Measurements from ENCODE around the gene IL13RA2.

Gene IL13RA2

DNA sequence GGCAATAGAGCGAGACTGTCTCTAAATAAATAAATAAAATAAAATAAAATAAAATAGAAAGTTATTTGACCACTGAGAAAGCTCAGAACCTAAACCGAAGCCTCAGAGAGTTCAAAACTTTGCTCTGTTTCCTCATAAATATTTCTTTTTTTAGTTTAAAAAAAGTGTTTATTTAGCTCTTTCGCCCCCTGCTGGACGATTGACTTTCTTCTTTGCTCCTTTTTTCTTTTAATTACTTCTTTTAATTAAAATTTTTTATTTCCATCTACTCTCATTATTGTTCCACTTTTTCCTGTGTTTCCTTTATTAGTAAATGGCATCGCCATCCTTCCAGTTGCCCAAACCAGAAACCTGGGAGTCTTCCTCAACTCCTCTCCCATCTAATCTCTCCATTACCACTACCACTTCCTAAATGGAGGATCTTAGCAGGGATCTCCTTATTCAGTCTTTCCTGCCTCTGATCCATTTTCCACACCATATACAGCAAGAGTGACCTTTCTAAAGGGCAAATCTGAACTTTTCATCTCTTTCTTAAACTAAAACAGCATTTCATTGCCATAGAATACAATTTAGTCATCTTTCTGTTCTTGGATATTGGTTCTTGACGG is 728 bp upstream of the IL13RA2 start:
- H3K4me3 ChIP-seq (replicated peaks; ENCODE audit: low read depth, low read length), result no peak overlapping the region
- TF ChIP-seq, protein P1, sequence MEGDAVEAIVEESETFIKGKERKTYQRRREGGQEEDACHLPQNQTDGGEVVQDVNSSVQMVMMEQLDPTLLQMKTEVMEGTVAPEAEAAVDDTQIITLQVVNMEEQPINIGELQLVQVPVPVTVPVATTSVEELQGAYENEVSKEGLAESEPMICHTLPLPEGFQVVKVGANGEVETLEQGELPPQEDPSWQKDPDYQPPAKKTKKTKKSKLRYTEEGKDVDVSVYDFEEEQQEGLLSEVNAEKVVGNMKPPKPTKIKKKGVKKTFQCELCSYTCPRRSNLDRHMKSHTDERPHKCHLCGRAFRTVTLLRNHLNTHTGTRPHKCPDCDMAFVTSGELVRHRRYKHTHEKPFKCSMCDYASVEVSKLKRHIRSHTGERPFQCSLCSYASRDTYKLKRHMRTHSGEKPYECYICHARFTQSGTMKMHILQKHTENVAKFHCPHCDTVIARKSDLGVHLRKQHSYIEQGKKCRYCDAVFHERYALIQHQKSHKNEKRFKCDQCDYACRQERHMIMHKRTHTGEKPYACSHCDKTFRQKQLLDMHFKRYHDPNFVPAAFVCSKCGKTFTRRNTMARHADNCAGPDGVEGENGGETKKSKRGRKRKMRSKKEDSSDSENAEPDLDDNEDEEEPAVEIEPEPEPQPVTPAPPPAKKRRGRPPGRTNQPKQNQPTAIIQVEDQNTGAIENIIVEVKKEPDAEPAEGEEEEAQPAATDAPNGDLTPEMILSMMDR (IDR thresholded peaks at IDR 0.05; ENCODE audit: low read depth, low read length, missing control alignments), result no peak
- DNase-seq (ENCODE audit: extremely low read depth, low read depth), result no peak

DNA sequence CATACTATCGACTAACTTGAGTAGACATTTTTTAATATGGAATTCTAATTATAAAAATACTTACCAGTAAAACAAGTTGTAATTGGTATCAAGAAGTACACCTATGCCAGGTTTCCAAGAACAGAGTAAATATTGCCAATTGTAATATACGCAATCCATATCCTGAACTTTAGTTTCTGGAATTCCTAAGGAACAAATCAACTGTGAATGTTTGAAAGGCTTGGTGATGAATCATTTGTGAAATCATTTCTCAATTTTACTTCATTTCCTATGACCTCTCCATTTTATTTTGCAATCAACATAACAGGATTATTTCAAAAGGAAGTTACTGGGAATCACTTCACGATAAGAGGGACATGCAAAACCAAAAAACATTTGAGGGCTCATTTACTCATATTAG is 3.7 kb downstream of the IL13RA2 start:
- H3K4me3 ChIP-seq (replicated peaks; ENCODE audit: low read depth, low read length), result no peak overlapping the region
- TF ChIP-seq, protein P1 (IDR thresholded peaks at IDR 0.05; ENCODE audit: low read depth, low read length, missing control alignments), result no peak
- DNase-seq (ENCODE audit: extremely low read depth, low read depth), result no peak

DNA sequence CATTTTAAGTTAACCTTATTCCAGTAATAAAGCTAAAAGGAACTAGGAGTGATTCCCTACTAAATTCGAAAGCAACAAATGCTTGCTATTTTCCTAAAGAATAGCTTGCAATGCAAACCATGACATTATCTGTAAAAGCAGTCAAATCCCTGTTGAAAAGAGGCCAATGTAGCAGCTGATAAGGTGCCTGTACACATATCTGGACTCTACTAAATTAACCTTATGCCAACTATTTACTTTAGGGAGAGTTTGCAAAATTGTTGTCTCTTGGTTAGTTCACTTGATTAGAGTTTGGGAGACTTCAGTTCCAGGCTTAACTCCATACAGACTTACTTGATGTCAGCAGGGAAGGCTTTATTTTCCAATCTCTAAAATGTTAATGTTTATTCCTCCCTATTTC is 6.0 kb downstream of the IL13RA2 start:
- no peak overlapping the region for H3K4me3 ChIP-seq (replicated peaks; ENCODE audit: low read depth, low read length)
- TF ChIP-seq, protein P1 (IDR thresholded peaks at IDR 0.05; ENCODE audit: low read depth, low read length, missing control alignments), result no peak
- DNase-seq (ENCODE audit: extremely low read depth, low read depth), result no peak

DNA sequence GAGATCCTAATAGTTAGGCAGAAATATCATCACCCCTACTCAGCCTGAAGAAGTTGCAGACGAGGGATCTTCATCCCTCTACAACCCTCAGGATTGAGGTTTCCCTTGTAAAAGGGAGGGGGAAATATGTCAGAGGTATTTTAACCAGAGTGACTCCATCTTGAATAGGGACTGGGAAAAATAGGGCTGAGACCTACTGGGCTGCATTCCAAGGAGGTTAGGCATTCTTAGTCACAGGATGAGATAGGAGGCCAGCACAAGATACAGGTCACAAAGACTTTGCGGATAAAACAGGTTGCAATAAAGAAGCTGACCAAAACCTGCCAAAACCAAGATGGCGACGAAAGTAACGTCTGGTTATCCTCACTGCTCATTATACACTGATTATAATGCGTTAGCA is 17.5 kb downstream of the IL13RA2 start:
- no peak for DNase-seq (ENCODE audit: extremely low read depth, low read depth)
- no peak overlapping the region for H3K4me3 ChIP-seq (replicated peaks; ENCODE audit: low read depth, low read length)
- TF ChIP-seq, protein P1 (IDR thresholded peaks at IDR 0.05; ENCODE audit: low read depth, low read length, missing control alignments), result no peak

DNA sequence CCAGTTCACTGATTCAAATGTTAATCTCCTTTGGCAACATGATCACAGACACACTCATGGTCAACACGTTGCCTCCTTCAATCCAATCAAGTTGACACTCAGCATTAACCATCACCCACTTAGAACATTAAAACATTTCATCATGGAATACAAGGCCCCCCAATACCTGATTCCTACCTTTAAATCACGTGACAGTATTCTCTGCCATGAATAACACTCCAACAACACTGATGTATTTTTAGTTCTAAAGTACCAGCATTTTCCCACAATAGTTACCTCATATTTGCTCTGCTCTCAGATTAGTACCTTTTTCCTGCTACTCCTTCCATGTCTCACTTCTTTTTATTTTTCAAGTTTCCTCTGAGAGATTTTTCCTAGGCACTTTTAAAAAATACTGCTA is 19.6 kb downstream of the IL13RA2 start:
- TF ChIP-seq, protein P1 (IDR thresholded peaks at IDR 0.05; ENCODE audit: low read depth, low read length, missing control alignments), result no peak
- no peak overlapping the region for H3K4me3 ChIP-seq (replicated peaks; ENCODE audit: low read depth, low read length)

DNA sequence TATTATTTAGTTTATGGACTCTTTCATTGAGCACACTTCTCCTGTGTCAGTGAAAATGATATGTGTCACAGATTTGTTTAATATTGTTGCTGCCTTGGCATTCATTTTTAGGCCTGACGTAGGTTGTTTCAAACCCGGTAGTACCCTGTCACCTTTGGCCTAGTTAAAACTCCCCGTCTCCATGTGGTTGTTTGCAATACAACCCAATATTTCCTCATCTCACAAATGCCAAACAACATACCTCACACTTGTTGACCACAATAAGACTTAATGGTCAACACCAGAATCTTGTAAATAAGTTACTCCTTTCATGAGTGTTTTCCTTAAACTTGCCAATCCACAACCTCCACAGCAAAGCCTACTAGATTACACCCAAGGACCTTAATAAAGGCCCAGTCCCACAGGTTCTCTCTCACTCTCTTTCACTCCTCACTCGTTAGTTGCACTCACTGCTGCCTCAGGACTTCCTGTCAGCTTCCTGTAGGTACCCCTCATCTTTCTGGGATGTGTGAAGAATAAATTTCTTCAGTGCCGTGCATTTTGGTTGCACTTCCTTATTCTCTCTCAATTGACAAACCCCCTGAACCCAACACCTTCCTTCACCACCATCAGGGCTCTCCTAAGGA is 31.3 kb downstream of the IL13RA2 start:
- TF ChIP-seq, protein P1 (IDR thresholded peaks at IDR 0.05; ENCODE audit: low read depth, low read length, missing control alignments), result no peak
- no peak for DNase-seq (ENCODE audit: extremely low read depth, low read depth)

More for the DNA sequence above, 19.6 kb downstream of the IL13RA2 start:
- DNase-seq (ENCODE audit: extremely low read depth, low read depth), result no peak

More for the DNA sequence above, 31.3 kb downstream of the IL13RA2 start:
- H3K4me3 ChIP-seq (replicated peaks; ENCODE audit: low read depth, low read length), result no peak overlapping the region
